Activated naive CD4-positive, alpha-beta T cell treated with anti-CD3 and anti-CD28 coated beads, Interleukin-2, amount 50 U/mL, for 72 hours (primary cell): ENCODE data around the gene EMP3. TPM values are rescaled to one million over a fixed set of nuclear protein-coding genes. Genes with fewer than 3 reads are reported as not detected.
A peak's percentile ranks its signal among the peaks of the same experiment; 100 is the strongest.
"Not testable (repeated sequence)": the region's sequence is repeated elsewhere in the genome, so short reads cannot be mapped to it uniquely, and the experiment has no call there.

ENCODE experiments used
- ATAC-seq, 2 donors: fragments of 150-1000 bp; cut with Tn5 transposase; 2 replicates each; pipeline ENCODE4 v1.10.0; 2021; ENCODE audit warnings: mild to moderate bottlenecking in 2 of 2, moderate library complexity in 2 of 2
- DNase-seq, 2 donors: peaks; one replicate each; pipeline ENCODE4 v3.0.0; 2021 to 2022; ENCODE audit warnings: low spot score in 2 of 2
- H3K27ac Mint-ChIP-seq, 2 donors: one replicate each; pipeline ENCODE4 v1.8.0; 2022; ENCODE audit warnings: mild to moderate bottlenecking in 2 of 2, mixed read lengths in 2 of 2
- H3K36me3 Mint-ChIP-seq, 2 donors: one replicate each; pipeline ENCODE4 v1.8.0; 2022; ENCODE audit warnings: mixed read lengths in 2 of 2
- H3K9me3 Mint-ChIP-seq, 2 donors: one replicate each; pipeline ENCODE4 v1.8.0; 2022; ENCODE audit warnings: mixed read lengths in 2 of 2
- total RNA-seq, 2 donors: library from RNA; stranded (reverse); gene quantifications; one replicate each; pipeline ENCODE4 v1.2.3, GENCODE V29; 2022

The EMP3 gene
- total RNA-seq, 2 donors from 2014 or later, result 55.4 to 211 TPM

DNA sequence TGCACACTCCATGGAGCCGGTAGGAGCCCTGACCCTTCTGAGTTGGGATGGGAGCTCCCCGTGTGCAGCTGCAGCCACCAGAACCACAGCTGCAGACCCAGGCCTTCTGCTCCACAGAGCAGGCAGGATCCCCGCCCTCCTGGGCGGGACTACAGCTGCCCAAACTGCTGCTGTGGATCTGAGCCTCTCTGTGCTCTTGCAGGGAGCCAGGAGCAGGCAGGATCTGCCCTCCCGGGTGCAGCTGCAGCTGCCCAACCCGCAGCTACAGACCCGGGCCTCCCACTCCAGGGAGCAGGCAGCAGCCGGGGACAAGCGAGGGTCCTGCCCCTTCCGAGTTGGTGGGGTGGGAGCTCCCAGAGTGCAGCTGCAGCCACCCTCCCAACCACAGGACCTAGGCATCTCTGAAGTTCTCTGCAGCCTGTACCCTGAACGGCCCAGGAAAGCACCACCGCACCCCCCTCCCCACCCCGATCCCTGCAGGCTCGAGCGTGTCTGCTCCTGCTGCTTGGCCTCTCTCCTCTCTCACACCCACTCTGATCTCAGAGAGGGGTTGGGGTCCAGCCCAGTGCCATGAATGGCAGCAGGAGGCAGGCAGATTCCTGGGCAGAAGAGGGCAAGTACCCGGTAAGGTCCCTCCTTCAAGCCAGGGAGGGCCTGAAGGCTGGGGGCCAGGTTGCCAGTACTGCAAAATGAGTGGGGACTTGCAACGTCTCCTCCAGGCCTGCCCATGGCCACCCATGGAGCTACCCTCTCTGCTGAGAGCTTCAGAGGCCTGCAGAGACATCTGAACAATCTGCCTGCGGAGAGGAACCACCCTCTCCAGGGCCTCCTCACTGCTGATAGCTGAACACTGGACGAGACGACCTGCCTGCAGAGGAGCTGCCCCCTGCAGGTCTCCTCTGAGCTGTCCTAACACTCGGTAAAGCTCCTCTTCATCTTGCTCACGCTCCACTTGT lies 16.4 kb upstream of the EMP3 start:
- Mint-ChIP-seq H3K27ac (no peak overlapping the region), H3K9me3 (no peaks in the 10 kb centered on the region), H3K36me3 (no peaks in the 10 kb centered on the region)
- DNase-seq, result no peak
- ATAC-seq, result no peak

DNA sequence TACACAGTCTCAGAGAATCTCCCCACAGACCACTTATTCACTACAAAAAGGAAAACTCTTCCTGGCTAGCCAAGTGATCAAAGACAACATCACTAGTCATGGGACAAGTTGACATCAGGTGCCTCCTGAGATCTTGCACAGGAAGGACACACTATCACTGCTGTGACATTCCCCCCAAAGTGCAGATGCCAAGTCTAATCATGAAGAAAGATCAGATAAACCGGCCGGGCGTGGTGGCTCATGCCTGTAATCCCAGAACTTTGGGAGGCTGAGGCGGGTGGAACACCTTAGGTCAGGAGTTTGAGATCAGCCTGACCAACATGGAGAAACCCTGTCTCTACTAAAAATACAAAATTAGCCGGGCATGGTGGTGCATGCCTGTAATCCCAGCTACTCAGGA lies 15.6 kb upstream of the EMP3 start:
- DNase-seq, ATAC-seq, H3K36me3 Mint-ChIP-seq, H3K9me3 Mint-ChIP-seq, H3K27ac Mint-ChIP-seq: not testable (repeated sequence)

DNA sequence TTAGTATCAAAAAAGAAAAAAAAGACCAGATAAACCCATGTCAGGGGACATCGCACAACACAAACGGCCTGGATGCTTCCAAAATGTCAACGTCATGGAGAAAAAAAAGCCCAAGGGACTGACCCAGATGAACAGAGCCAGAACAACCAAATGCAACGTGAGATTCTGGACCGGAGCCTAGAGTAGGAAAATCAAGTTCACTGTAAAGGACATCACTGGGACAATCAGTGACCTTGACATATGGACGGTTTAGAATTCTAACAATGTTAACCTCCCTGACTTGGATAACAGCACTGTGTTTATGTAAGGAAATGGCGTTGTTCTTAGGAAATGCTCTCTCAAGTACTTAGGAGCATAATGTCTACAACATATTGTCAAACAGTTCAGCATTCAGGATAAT lies 15.1 kb upstream of the EMP3 start:
- DNase-seq (no peak), ATAC-seq (no peak)
- no peaks in the 10 kb centered on the region for H3K9me3 Mint-ChIP-seq
- H3K36me3 Mint-ChIP-seq, result no peaks in the 10 kb centered on the region
- no peak overlapping the region for H3K27ac Mint-ChIP-seq

DNA sequence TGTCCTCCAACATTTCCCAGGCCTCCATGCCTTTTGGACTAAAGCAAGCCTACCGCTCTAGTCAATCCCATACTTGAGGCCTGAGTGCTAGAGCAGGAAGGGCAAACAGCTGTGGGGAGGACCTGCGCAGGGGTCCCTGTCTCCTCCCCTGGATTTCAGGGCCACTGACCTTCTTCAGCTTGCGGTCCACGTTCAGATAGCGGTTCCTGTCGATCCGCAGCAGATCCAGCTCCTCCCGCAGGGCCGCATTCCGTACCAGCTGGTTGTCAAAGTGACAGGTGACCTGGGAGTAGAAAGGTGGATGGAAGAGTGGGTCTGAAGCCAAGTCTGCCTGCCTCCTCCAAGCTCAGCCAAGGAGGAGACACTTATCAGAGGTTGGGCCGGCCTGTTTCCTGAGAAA lies 14.0 kb upstream of the EMP3 start:
- ATAC-seq (no peak), DNase-seq (no peak)
- Mint-ChIP-seq H3K9me3 (no peaks in the 10 kb centered on the region), H3K27ac (no peak overlapping the region), H3K36me3 (no peaks in the 10 kb centered on the region)

DNA sequence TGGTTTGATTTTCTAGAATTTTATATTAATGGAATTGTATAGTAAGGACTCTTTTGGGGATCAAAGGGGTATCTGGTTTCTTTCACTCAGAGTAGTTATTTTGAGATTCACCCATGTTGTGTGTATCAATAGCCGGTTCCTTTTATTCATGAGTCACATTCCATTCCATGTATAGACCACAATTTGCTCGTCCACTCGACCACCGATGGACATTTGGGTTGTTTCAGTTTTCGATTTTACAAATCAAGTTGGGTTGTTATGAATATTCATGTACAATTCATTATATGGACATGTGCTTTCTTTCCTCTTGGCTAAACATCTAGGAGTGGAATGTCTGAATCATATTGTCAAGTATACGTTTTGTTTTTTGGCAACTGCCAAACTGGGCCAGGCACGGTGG lies 9.6 kb upstream of the EMP3 start:
- Mint-ChIP-seq H3K9me3 (no peaks in the 10 kb centered on the region), H3K36me3 (no peaks in the 10 kb centered on the region), H3K27ac (no peak overlapping the region)
- ATAC-seq (no peak), DNase-seq (no peak)

DNA sequence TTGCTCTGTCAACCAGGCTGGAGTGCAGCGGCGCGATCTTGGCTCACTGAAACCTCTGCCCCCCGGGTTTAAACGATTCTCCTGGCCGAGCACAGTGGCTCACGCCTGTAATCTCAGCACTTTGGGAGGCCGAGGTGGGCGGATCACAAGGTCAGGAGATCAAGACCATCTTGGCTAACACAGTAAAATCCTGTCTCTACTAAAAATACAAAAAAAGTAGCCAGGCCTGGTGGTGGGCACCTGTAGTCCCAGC lies 7.7 kb upstream of the EMP3 start:
- DNase-seq, ATAC-seq, H3K36me3 Mint-ChIP-seq, H3K9me3 Mint-ChIP-seq, H3K27ac Mint-ChIP-seq: not testable (repeated sequence)

DNA sequence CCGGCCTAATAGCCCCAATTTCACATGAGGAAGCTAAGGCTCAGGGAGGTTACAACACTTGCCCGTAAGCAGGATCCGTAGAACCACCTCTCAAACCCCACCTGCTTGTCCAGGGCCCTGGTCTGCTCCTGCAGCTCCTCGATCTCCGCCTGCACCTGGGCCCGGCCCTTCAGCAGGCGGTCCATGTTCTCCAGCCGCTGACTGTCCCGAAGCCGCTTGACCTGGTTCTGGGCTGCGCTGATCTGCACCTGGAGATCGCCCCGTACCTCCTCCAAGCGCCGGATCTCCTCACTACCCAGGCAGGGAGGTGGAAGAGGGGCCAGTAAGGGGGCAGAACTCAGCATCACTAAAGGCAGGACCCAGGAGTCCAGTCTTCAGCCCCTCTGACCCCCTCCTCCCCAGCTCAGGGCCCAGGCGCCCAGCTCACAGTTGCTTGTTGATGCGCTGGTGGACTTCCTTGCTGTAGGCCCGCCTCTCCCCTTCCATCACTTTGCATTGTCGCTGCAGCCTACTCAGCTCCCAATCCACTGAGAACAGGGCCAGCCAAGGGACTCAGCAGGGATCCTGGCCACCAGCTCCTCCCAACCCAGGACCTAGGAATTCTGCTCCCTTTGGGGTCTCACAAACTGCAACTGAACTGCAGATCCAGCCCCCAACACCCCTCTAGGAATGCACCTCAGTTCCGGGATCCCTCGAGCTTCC lies 6.9 kb upstream of the EMP3 start:
- Mint-ChIP-seq H3K36me3 (no peaks in the 10 kb centered on the region), H3K9me3 (no peaks in the 10 kb centered on the region), H3K27ac (no peak overlapping the region)
- DNase-seq (no peak), ATAC-seq (no peak)

DNA sequence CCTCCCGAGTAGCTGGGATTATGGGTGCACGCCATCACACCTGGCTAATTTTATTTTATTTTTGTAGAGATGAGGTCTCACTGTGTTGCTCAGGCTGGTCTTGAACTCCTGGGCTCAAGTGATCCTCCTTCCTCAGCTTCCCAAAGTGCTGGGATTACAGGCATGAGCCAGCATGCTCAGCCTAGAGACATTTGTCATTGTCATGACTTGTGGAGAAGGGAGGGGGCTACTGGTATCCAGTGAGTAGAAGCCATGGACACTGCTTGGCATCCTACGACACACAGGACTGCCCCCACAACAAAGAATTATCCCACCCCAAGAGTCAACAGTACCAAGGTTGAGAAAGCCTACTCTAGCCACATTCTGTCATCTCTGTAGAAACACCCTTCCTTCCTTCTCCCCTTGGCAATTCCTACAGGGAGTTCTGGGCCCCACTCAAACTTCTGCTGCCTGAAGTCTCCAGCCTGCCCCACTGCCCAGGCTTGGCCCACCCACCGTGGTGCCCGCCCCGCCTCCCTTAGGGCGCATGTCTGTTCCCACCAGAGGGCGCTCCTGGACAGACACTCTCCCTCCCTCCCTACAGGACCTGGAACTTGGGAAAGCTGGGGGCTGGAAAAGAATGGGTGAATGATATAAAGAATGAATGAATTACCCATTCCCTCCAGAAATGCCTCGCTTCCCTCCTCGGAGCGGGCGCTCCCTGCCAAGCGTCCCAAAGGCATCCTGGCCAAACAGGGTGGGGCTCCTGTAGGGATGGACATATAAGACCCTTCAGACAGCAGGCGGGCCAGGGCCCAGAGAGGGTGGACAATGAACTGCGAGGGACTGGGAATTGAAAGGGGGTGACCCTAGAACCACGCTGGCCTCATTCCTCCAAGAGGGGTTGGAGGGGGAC lies 5.5 kb upstream of the EMP3 start:
- no peaks in the 10 kb centered on the region for H3K36me3 Mint-ChIP-seq
- H3K27ac Mint-ChIP-seq, result peak overlapping the region in 1 of 2 donors; percentile 93
- H3K9me3 Mint-ChIP-seq, result no peaks in the 10 kb centered on the region
- peak; percentile 75 to 85 for DNase-seq
- peak; percentile 19 to 23 for ATAC-seq

DNA sequence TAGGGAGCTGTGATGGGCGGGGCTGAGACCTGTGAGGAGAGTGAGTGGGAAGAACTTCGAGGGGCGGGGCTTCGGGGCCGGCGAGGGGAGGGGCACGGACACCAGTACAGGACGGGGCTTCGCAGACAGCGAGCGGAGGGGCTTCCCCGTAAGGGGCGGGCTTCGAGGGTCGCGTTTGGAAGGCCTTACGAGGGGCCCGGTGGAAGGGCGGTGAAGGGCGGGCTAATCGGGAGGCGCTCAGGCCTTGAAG lies 4.1 kb upstream of the EMP3 start:
- DNase-seq (peak; percentile 94 to 96), ATAC-seq (peak; percentile 66 to 75)
- Mint-ChIP-seq H3K36me3 (peaks cover 4 to 5% of the 10 kb centered on the region in 2 donors), H3K27ac (peak overlapping the region; percentile 93 to 97), H3K9me3 (no peaks in the 10 kb centered on the region)

DNA sequence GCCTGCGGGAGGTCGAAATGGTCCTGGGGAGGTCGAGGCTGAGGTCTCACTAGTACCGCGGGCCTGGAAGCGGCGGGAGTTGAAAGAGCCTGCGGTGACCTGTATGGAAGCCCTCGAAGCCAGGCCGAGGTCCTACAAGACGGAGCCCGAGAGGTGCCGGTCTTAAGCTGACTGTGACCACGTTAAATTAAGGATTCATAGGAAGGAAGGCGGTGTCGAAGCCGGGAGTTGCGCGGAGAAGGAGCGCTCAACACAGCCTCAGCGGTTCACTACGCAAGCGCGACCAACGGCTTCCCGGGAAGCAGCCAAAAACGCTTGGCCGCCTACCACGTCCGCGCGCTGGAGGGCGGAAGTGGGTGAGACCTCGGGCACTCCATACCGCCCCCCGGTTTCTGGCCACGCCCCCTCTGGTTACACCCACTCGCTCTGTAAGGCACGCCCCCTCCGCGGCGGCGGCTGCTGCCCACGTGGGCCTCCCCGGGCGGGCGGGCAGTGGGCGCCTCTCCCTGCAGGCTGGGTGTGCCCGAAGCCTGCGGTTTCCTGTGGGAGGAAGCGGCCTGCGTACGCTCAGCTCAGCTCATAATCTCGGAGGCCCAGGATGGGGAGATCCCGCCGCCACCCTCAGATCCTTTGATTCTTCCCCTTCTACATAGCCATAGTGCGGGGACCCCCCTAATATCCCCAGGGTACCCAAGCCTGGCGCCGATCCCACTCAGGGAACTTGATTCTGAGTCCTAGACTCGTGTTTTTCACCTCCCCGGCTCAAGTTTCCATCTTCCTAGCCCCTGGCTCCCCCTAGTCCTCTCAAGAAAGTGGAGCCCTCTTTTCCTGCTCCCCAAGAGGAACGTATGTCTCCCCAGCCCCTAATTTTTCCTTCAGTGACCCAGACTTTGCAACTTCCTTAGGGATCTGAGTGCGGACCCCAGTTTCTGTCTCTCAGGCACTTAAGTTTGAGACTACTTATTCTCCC lies 3.4 kb upstream of the EMP3 start:
- H3K27ac Mint-ChIP-seq, result peak overlapping the region; percentile 93 to 97
- peaks cover 5 to 10% of the 10 kb centered on the region in 2 donors for H3K36me3 Mint-ChIP-seq
- ATAC-seq (peak; percentile 75 to 78), DNase-seq (peak; percentile 99)
- H3K9me3 Mint-ChIP-seq, result no peaks in the 10 kb centered on the region

DNA sequence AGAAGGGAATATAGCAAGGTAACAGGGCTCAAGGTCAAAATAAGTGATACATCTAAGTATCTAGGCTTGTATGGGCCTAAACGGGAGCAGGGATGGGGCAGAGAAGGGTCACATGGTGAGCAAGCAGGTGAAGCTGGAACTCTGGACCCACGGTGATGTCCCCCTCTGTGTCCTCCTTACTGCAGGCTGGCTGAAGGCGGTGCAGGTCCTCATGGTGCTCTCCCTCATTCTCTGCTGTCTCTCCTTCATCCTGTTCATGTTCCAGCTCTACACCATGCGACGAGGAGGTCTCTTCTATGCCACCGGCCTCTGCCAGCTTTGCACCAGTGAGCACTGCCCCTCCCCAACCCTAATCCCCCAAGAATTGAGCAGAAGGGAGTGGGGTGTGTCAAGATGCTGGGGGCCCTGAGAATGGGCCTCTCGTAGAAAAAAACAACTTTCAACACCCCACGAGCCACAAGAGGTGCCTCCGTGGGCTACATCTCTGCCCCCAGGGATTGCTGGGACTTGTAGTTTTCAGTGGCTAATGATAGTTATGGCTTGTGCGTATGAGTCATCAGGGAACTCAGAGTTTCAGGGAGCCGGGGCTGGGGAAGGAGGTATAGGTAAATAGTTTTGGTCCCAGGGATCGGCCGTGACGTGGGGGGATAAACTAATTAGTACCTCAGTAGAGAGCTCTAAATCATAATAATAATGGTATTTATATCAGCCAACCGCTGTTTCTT lies 4.0 kb downstream of the EMP3 start:
- Mint-ChIP-seq H3K9me3 (no peaks in the 10 kb centered on the region), H3K36me3 (peaks cover 5 to 59% of the 10 kb centered on the region in 2 donors), H3K27ac (peak overlapping the region; percentile 84 to 98)
- peak in 1 of 2 donors; percentile 50 for DNase-seq
- no peak for ATAC-seq

DNA sequence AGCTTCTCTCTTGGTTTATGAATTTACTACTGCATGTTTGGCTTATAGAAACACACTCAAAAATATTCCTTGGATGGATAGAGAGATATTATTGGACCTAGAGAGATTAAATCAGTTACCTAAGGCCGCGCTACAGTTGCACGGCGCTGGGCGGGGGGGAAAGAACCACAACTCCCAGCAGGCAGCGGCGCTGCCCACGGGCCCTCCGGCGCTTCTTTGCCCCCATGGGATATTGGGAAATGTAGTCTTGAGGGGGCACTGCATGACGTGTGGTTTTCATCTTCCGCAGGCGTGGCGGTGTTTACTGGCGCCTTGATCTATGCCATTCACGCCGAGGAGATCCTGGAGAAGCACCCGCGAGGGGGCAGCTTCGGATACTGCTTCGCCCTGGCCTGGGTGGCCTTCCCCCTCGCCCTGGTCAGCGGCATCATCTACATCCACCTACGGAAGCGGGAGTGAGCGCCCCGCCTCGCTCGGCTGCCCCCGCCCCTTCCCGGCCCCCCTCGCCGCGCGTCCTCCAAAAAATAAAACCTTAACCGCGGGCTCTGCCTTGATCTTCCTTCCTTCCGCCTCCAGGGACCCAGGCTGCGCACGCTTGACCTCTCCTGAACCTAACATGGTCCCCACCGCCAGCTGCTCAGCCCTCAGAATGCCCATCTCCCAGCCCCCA lies 4.8 kb downstream of the EMP3 start:
- peak; percentile 74 to 79 for DNase-seq
- Mint-ChIP-seq H3K27ac (peak overlapping the region; percentile 84 to 98), H3K36me3 (peaks cover 5 to 59% of the 10 kb centered on the region in 2 donors)

DNA sequence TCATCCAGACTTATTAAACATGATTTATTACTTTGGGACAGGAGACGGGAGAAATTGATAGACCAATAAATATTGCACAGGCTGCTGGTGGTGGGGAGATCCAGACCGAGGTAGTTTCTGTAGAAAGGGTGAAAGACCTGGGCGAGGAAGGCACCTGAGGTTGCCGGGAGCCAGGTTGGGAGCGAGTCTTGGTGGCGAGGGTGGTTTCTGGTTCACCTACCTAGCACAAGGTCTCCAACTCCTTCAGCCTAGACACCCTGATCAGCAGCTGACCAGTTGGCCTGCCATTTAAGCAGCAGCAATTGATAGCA lies 7.0 kb downstream of the EMP3 start:
- peak overlapping the region in 1 of 2 donors; percentile 92 for H3K27ac Mint-ChIP-seq
- peaks cover 0 to 45% of the 10 kb centered on the region in 2 donors for H3K36me3 Mint-ChIP-seq
- H3K9me3 Mint-ChIP-seq, result no peaks in the 10 kb centered on the region
- no peak for ATAC-seq
- no peak for DNase-seq

More for the DNA sequence above, 4.8 kb downstream of the EMP3 start:
- ATAC-seq, result peak; percentile 4 to 50
- no peaks in the 10 kb centered on the region for H3K9me3 Mint-ChIP-seq

DNA sequence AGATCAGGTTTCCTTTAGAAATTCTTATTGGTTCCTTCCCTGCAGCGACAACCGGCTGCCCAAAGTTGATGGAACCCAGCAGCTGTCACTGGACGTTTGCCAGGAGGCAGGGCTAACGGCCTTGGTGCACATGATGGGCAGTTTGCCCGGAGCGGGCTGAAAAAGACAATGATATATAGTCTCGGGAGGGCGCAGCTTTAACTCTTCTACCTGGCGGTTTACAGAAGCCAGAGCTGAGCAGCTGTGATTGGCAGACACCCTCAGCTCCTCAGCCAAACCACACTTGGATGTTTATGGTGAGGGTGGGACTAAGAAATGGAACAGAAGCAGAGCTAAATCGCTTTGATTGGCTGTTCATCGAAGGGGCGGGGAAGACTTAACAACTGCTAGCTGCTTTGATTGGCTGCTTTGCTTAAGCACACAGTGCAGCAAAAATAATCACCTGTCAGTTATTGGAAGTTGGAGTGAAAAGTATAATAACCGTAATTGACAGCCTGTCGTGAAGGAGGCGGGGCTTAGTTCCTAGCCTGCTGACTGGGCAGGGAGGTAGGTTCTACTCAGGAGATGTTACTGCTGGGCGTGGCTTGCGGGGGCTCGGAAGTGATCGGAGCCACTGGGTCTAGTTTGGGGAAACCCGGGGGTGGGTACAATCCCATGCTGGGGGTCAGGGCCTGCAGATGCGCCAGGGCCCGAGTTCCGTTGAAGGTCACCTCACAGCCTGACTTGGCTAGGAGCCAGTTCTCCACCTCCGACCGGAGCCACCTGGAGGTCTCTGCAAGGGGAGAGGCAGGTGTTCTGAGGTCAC lies 7.5 kb downstream of the EMP3 start:
- peak overlapping the region; percentile 92 to 100 for H3K27ac Mint-ChIP-seq
- H3K36me3 Mint-ChIP-seq, result peaks cover 0 to 41% of the 10 kb centered on the region in 2 donors
- no peaks in the 10 kb centered on the region for H3K9me3 Mint-ChIP-seq
- DNase-seq, result peak; percentile 88 to 93
- ATAC-seq, result peak; percentile 72 to 75
